Keratinocyte (primary cell): ENCODE results near the gene UCMA. TPM values are rescaled to one million over a fixed set of nuclear protein-coding genes. Genes with fewer than 3 reads are reported as not detected.

Experiments used
- DNase-seq: peaks from one replicate; pipeline ENCODE4 v3.0.0-alpha.2; 2011; ENCODE audit warnings: low read depth, missing footprints, low spot score
- FAIRE-seq: peaks from 2 replicates; lab custom pipeline; 2011; peaks lifted over from hg19 to GRCh38; lab: Jason Lieb, UNC
- H2AFZ ChIP-seq: 2 replicates; pipeline ENCODE4 v1.6.0; 2012; ENCODE audit warnings: low read length, control low read depth, inconsistent platforms; ENCODE audit not compliant: control insufficient read depth
- H3K27ac ChIP-seq: 2 replicates; pipeline ENCODE4 v1.5.1; 2011; ENCODE audit warnings: low read length; ENCODE audit not compliant: control insufficient read depth, insufficient read depth
- H3K27me3 ChIP-seq: 3 replicates; pipeline ENCODE4 v1.6.0; 2011; ENCODE audit warnings: low read length; ENCODE audit not compliant: control insufficient read depth, insufficient read depth; ENCODE audit errors: extremely low read depth
- H3K36me3 ChIP-seq, 2 experiments: 2 replicates in 1 of 2; 3 replicates in 1 of 2; pipeline ENCODE4 v1.5.1; 2011; ENCODE audit warnings: low read length in 2 of 2, mild to moderate bottlenecking in 1 of 2; ENCODE audit not compliant: control insufficient read depth in 2 of 2, insufficient read depth in 2 of 2; ENCODE audit errors: extremely low read depth in 1 of 2
- H3K4me1 ChIP-seq: 3 replicates; pipeline ENCODE4 v1.5.1; 2011; ENCODE audit warnings: low read length; ENCODE audit not compliant: control insufficient read depth, insufficient read depth; ENCODE audit errors: extremely low read depth
- H3K4me2 ChIP-seq: 3 replicates; pipeline ENCODE4 v1.6.0; 2011; ENCODE audit warnings: low read depth, low read length; ENCODE audit not compliant: control insufficient read depth, insufficient read depth; ENCODE audit errors: extremely low read depth
- H3K4me3 ChIP-seq, 3 experiments: fragments of 200-600 bp in 1 of 3; sonication (generic) in 1 of 3; 2 replicates in 2 of 3; 3 replicates in 1 of 3; pipeline ENCODE4 v1.5.1; 2011 to 2016; ENCODE audit warnings: low read length in 3 of 3, mild to moderate bottlenecking in 3 of 3, control low read depth in 2 of 3, inconsistent platforms in 1 of 3, low read depth in 1 of 3, mixed read lengths in 1 of 3, mixed run types in 1 of 3, moderate library complexity in 1 of 3; ENCODE audit not compliant: control insufficient read depth in 2 of 3, insufficient read depth in 2 of 3; ENCODE audit errors: extremely low read depth in 1 of 3
- H3K79me2 ChIP-seq: 2 replicates; pipeline ENCODE4 v1.6.0; 2012; ENCODE audit warnings: low read length; ENCODE audit not compliant: control insufficient read depth, insufficient read depth
- H3K9ac ChIP-seq: 3 replicates; pipeline ENCODE4 v1.6.0; 2011; ENCODE audit warnings: low read length; ENCODE audit not compliant: control insufficient read depth, insufficient read depth; ENCODE audit errors: extremely low read depth
- H3K9me1 ChIP-seq: 3 replicates; pipeline ENCODE4 v1.6.0; 2011; ENCODE audit warnings: low read length; ENCODE audit not compliant: control insufficient read depth, insufficient read depth; ENCODE audit errors: extremely low read depth
- H3K9me3 ChIP-seq: 2 replicates; pipeline ENCODE4 v1.5.1; 2012; ENCODE audit warnings: low read depth, low read length; ENCODE audit not compliant: control insufficient read depth
- H4K20me1 ChIP-seq: 3 replicates; pipeline ENCODE4 v1.6.0; 2011; ENCODE audit warnings: low read length; ENCODE audit not compliant: control insufficient read depth, insufficient read depth; ENCODE audit errors: extremely low read depth
- CTCF ChIP-seq, 3 experiments: IDR thresholded peaks in 1 of 3; conservative IDR thresholded peaks in 1 of 3; optimal IDR thresholded peaks in 1 of 3; 2 replicates in 2 of 3; 3 replicates in 1 of 3; pipeline versions ENCODE3 to v1.5.1; 2011; ENCODE audit warnings: low read length in 3 of 3, mild to moderate bottlenecking in 3 of 3, moderate library complexity in 2 of 3, control low read depth in 1 of 3, inconsistent platforms in 1 of 3; ENCODE audit not compliant: insufficient read depth in 2 of 3; ENCODE audit errors: extremely low read depth in 1 of 3
- EZH2 ChIP-seq: IDR thresholded peaks from one replicate; pipeline ENCODE4 v1.6.1; 2012; ENCODE audit warnings: inconsistent platforms, mild to moderate bottlenecking, low read length, moderate library complexity
- dilution Hi-C: fragments of 300-500 bp; cut with MboI; formaldehyde crosslinking; loops from one replicate; pipeline ENCODE4 v1.7.0; 2020; ENCODE audit warnings: low sequenced_read_pairs; ENCODE audit not compliant: extremely low pct_ligation_motif_present
- polyA plus RNA-seq, 5 experiments: library from polyadenylated mRNA; depleted of rRNA in 3 of 5; stranded (reverse) in 3 of 5; stranded (forward) in 1 of 5; unstranded in 1 of 5; fragments of >200 nt; gene quantifications; 1 replicate in 1 of 5; 2 replicates in 3 of 5; 3 replicates in 1 of 5; pipeline versions ENCODE4 v1.2.1 to v1.2.3, GENCODE V29; 2011 to 2012; ENCODE audit warnings: missing spikeins in 2 of 5, low read depth in 1 of 5, low replicate concordance in 1 of 5

The UCMA gene
- polyA plus RNA-seq, 1 donor (not counting 4 experiments of a cell fraction or from before 2014, with no cell fraction given) = not detected

DNA sequence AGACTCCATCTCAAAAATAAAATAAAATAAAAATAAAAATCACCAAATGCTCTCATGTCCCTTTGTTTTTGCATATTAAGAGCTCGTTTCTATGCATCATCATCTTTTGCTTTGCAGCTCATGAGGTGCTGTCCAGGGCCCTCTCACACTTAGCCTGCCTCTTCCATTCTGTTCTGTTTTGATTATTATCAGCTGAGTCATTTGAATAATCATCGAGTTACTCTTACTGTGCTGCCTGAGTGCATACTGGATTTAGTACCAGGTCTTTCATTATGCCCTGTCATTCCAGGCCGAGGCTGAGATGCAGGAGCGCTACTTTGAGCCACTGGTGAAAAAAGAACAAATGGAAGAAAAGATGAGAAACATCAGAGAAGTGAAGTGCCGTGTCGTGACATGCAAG lies 33.0 kb downstream of the UCMA start:
- dilution Hi-C loops = no loop called here
- no peak for DNase-seq

GRCh38 chr10:13195016-13195415 lies 39.2 kb downstream of the UCMA start:
- Histone ChIP-seq H2AFZ (no peak overlapping the region), H3K27ac (no peak overlapping the region), H3K27me3 (no peaks in the 10 kb centered on the region), H3K9me1 (no peaks in the 10 kb centered on the region), H4K20me1 (no peaks in the 10 kb centered on the region), H3K4me3 (no peak overlapping the region), H3K9me3 (no peaks in the 10 kb centered on the region), H3K4me1 (no peaks in the 10 kb centered on the region), H3K36me3 (peaks cover 0 to 7% of the 10 kb centered on the region in 2 experiments), H3K79me2 (no peaks in the 10 kb centered on the region), H3K4me2 (no peak overlapping the region), H3K9ac (no peak overlapping the region)
- DNase-seq (no peak), FAIRE-seq (no peak)
- dilution Hi-C loops = no loop called here
- TF ChIP-seq EZH2 (no peak), CTCF (optimal IDR thresholded peaks at IDR 0.05 in 1 of 3, IDR thresholded peaks at IDR 0.05 in 1 of 3, conservative IDR thresholded peaks at IDR 0.05 in 1 of 3; ENCODE audit: extremely low read depth in 1 of 3, insufficient read depth in 2 of 3, low read length in 3 of 3) (no peak)

More for the DNA sequence above, 33.0 kb downstream of the UCMA start:
- H3K9me3 ChIP-seq = no peaks in the 10 kb centered on the region
- H3K9me1 ChIP-seq = no peaks in the 10 kb centered on the region
- TF ChIP-seq EZH2 (no peak), CTCF (optimal IDR thresholded peaks at IDR 0.05 in 1 of 3, IDR thresholded peaks at IDR 0.05 in 1 of 3, conservative IDR thresholded peaks at IDR 0.05 in 1 of 3; ENCODE audit: extremely low read depth in 1 of 3, insufficient read depth in 2 of 3, low read length in 3 of 3) (no peak)
- H3K79me2 ChIP-seq = no peaks in the 10 kb centered on the region
- no peak overlapping the region for H3K4me3 ChIP-seq
- H3K27ac ChIP-seq = no peak overlapping the region
- H3K4me1 ChIP-seq = no peaks in the 10 kb centered on the region
- H3K36me3 ChIP-seq = peaks cover 0 to 10% of the 10 kb centered on the region in 2 experiments
- FAIRE-seq = no peak
- H2AFZ ChIP-seq = no peak overlapping the region
- H3K27me3 ChIP-seq = no peaks in the 10 kb centered on the region
- H4K20me1 ChIP-seq = no peaks in the 10 kb centered on the region
- no peak overlapping the region for H3K4me2 ChIP-seq
- H3K9ac ChIP-seq = no peak overlapping the region
